SK-MEL-5 (cell line): ENCODE data around the gene FGF1. TPM values are rescaled to one million over a fixed set of nuclear protein-coding genes. Genes with fewer than 3 reads are reported as not detected.
A peak's percentile ranks its signal among the peaks of the same experiment; 100 is the strongest.

Experiments
- DNase-seq: peaks from one replicate; pipeline ENCODE4 v3.0.0-alpha.2; 2016; ENCODE audit warnings: low read depth, low spot score
- in situ Hi-C: cut with HindIII; loops from 2 replicates; pipeline ENCODE4 v1.10.0; 2016; ENCODE audit warnings: low sequenced_read_pairs, high pct_unique_total_duplicates, low pct_unique_long_range_greater_than_20kb
- total RNA-seq: library from RNA; depleted of rRNA; stranded (reverse); fragments of >200 nt; shearing (Covaris generic); gene quantifications from 2 replicates; pipeline ENCODE4 v1.2.3, GENCODE V29; 2014

Gene FGF1
- total RNA-seq, 1 experiment from 2014 or later = not detected

GRCh38 chr5:142576804-142577203, 109.1 kb downstream of the FGF1 start:
- in situ Hi-C loops = no loop called here
- no peak for DNase-seq

GRCh38 chr5:142576303-142576702, 109.6 kb downstream of the FGF1 start:
- in situ Hi-C loops = no loop called here
- DNase-seq = no peak

GRCh38 chr5:142572006-142572405, 113.9 kb downstream of the FGF1 start:
- DNase-seq = no peak
- in situ Hi-C loops = no loop called here

GRCh38 chr5:142571371-142571770, 114.5 kb downstream of the FGF1 start:
- in situ Hi-C loops = no loop called here
- DNase-seq = no peak

- no peak for DNase-seq
- in situ Hi-C loops = no loop called here
Measured at GRCh38 chr5:142569905-142570304, 116.0 kb downstream of the FGF1 start.

- DNase-seq = no peak
- in situ Hi-C loops = no loop called here
Measured at GRCh38 chr5:142568996-142569335, 116.9 kb downstream of the FGF1 start.

- DNase-seq = peak; percentile 82
- in situ Hi-C loops = no loop called here
Measured at GRCh38 chr5:142568283-142568995, 117.5 kb downstream of the FGF1 start.

- no peak for DNase-seq
- in situ Hi-C loops = no loop called here
Measured at GRCh38 chr5:142561486-142562097, 124.3 kb downstream of the FGF1 start.

- in situ Hi-C loops = no loop called here
- no peak for DNase-seq
Measured at GRCh38 chr5:142561029-142561428, 124.9 kb downstream of the FGF1 start.

- no peak for DNase-seq
- in situ Hi-C loops = no loop called here
Measured at GRCh38 chr5:142552107-142552506, 133.8 kb downstream of the FGF1 start.

- no peak for DNase-seq
- in situ Hi-C loops = no loop called here
Measured at GRCh38 chr5:142551338-142552067, 134.4 kb downstream of the FGF1 start.

- in situ Hi-C loops = no loop called here
- DNase-seq = no peak
Measured at GRCh38 chr5:142550471-142550870, 135.4 kb downstream of the FGF1 start.

GRCh38 chr5:142549834-142550233, 136.1 kb downstream of the FGF1 start:
- in situ Hi-C loops = loop anchor here (10.0 kb wide), 2 partner anchors 85 to 375 kb away; no protein-coding TSS in a partner anchor
- DNase-seq = no peak

GRCh38 chr5:142548739-142549275, 137.1 kb downstream of the FGF1 start:
- in situ Hi-C loops = loop anchor here (10.0 kb wide), 2 partner anchors 84 to 374 kb away; no protein-coding TSS in a partner anchor
- DNase-seq = peak; percentile 94

- in situ Hi-C loops = loop anchor here (10.0 kb wide), 2 partner anchors 83 to 373 kb away; no protein-coding TSS in a partner anchor
- DNase-seq = no peak
Measured at GRCh38 chr5:142547445-142548380, 138.2 kb downstream of the FGF1 start.

- in situ Hi-C loops = loop anchor here (10.0 kb wide), 2 partner anchors 81 to 371 kb away; no protein-coding TSS in a partner anchor
- DNase-seq = peak; percentile 10
Measured at GRCh38 chr5:142545650-142546322, 140.1 kb downstream of the FGF1 start.
